LHCN-M2 (cell line): ENCODE measurements around the gene CTNNA2. TPM values are rescaled to one million over a fixed set of nuclear protein-coding genes. Genes with fewer than 3 reads are reported as not detected.
A peak's percentile ranks its signal among the peaks of the same experiment; 100 is the strongest.

Source experiments
- DNase-seq: peaks from one replicate; pipeline ENCODE4 v3.0.0-alpha.2; 2012; ENCODE audit warnings: low read depth
- total RNA-seq: library from RNA; depleted of rRNA; stranded (reverse); fragments of >200 nt; gene quantifications from 2 replicates; pipeline ENCODE4 v1.2.3, GENCODE V29; 2014

The CTNNA2 gene
- total RNA-seq, 1 experiment from 2014 or later: 0.06 TPM

GRCh38 chr2:79711098-79711497 is 198.2 kb downstream of the CTNNA2 start:
- no peak for DNase-seq

- DNase-seq: peak; percentile 41
These were observed 200.4 kb downstream of the CTNNA2 start for GRCh38 chr2:79713131-79713785.

- no peak for DNase-seq
These were observed 201.4 kb downstream of the CTNNA2 start for GRCh38 chr2:79714283-79714682.

- no peak for DNase-seq
These were observed 202.5 kb downstream of the CTNNA2 start for GRCh38 chr2:79715338-79715737.

GRCh38 chr2:79716266-79716665 is 203.4 kb downstream of the CTNNA2 start:
- no peak for DNase-seq

GRCh38 chr2:79717364-79718007 is 204.6 kb downstream of the CTNNA2 start:
- DNase-seq: peak; percentile 75

GRCh38 chr2:79721061-79721460 is 208.2 kb downstream of the CTNNA2 start:
- DNase-seq: no peak

GRCh38 chr2:79721966-79722365 is 209.1 kb downstream of the CTNNA2 start:
- no peak for DNase-seq

GRCh38 chr2:79723830-79724229 is 211.0 kb downstream of the CTNNA2 start:
- DNase-seq: peak; percentile 78

GRCh38 chr2:79729532-79729931 is 216.7 kb downstream of the CTNNA2 start:
- no peak for DNase-seq

- DNase-seq: no peak
These were observed 221.7 kb downstream of the CTNNA2 start for GRCh38 chr2:79734518-79734917.

GRCh38 chr2:79740879-79741443 is 228.1 kb downstream of the CTNNA2 start:
- no peak for DNase-seq

GRCh38 chr2:79750321-79750720 is 237.5 kb downstream of the CTNNA2 start:
- no peak for DNase-seq

GRCh38 chr2:79757526-79757925 is 244.7 kb downstream of the CTNNA2 start:
- no peak for DNase-seq

- DNase-seq: no peak
These were observed 245.2 kb downstream of the CTNNA2 start for GRCh38 chr2:79758042-79758441.

GRCh38 chr2:79758749-79759282 is 246.0 kb downstream of the CTNNA2 start:
- no peak for DNase-seq

GRCh38 chr2:79770926-79771325 is 258.1 kb downstream of the CTNNA2 start:
- no peak for DNase-seq

GRCh38 chr2:79771493-79771892 is 258.6 kb downstream of the CTNNA2 start:
- DNase-seq: no peak

- no peak for DNase-seq
These were observed 261.2 kb downstream of the CTNNA2 start for GRCh38 chr2:79774016-79774415.

GRCh38 chr2:79776461-79776860 is 263.6 kb downstream of the CTNNA2 start:
- no peak for DNase-seq

- DNase-seq: no peak
These were observed 267.9 kb downstream of the CTNNA2 start for GRCh38 chr2:79780781-79781180.

GRCh38 chr2:79782576-79783452 is 270.0 kb downstream of the CTNNA2 start:
- no peak for DNase-seq
